Heart left ventricle (tissue), 16 donors: ENCODE results near the gene SNCG. TPM values are rescaled to one million over a fixed set of nuclear protein-coding genes. Genes with fewer than 3 reads are reported as not detected.

ENCODE experiments used
- ATAC-seq, 4 donors: fragments of 200-7000 bp; cut with Tn5 transposase; one replicate each; pipeline ENCODE4 v1.9.1; 2020 to 2022; ENCODE audit warnings: moderate library complexity in 4 of 4, mild to moderate bottlenecking in 3 of 4, moderate number of reproducible peaks in 1 of 4
- DNase-seq, 5 donors: peaks; one replicate each; pipeline ENCODE4 v3.0.0-alpha.2; 2020
- H3K27ac ChIP-seq, 12 donors: fragments of 200-600 bp; sonication (generic) in 4 of 12; one replicate each; pipeline versions ENCODE4 v1.5.0 to v1.8.0; 2016 to 2022; ENCODE audit warnings: mild to moderate bottlenecking in 2 of 12
- H3K27me3 ChIP-seq, 9 donors: fragments of 200-600 bp; sonication (generic) in 2 of 9; one replicate each; pipeline versions ENCODE4 v1.5.1 to v1.8.0; 2016 to 2022; ENCODE audit warnings: mild to moderate bottlenecking in 3 of 9
- H3K36me3 ChIP-seq, 9 donors: fragments of 200-600 bp; sonication (generic) in 2 of 9; one replicate each; pipeline versions ENCODE4 v1.5.0 to v1.8.0; 2018 to 2022; ENCODE audit warnings: mild to moderate bottlenecking in 2 of 9
- H3K4me1 ChIP-seq, 12 donors: fragments of 200-600 bp; sonication (generic) in 4 of 12; one replicate each; pipeline versions ENCODE4 v1.5.0 to v1.8.0; 2016 to 2022; ENCODE audit warnings: mild to moderate bottlenecking in 3 of 12
- H3K4me3 ChIP-seq, 12 donors: fragments of 200-600 bp; sonication (generic) in 4 of 12; one replicate each; pipeline versions ENCODE4 v1.5.0 to v1.8.0; 2017 to 2022; ENCODE audit warnings: mild to moderate bottlenecking in 9 of 12, moderate library complexity in 4 of 12
- H3K9me3 ChIP-seq, 12 donors: fragments of 200-600 bp; sonication (generic) in 4 of 12; one replicate each; pipeline versions ENCODE4 v1.5.0 to v1.8.0; 2016 to 2022; ENCODE audit warnings: mild to moderate bottlenecking in 1 of 12
- POLR2A ChIP-seq, 2 donors: fragments of 450-650 bp; IDR thresholded peaks; one replicate each; pipeline ENCODE4 v1.6.1; 2017; ENCODE audit warnings: antibody characterized with exemption in 2 of 2, mild to moderate bottlenecking in 2 of 2, moderate library complexity in 2 of 2
- WGBS, 4 donors: extraction: QIAGEN DNeasy Blood & Tissue Kit in 2 of 4; methylation state at CpG; one replicate each; pipeline versions ENCODE4 v1.1.5 to v1.1.7; 2013 to 2018; 5-methylcytosine and 5-hydroxymethylcytosine counted together
- intact Hi-C, 10 donors: fragments of 100-400 bp; cut with DNase I; formaldehyde crosslinking; loops; one replicate each; pipeline versions ENCODE4 v1.11.1 to v1.14.2; 2022
- polyA plus RNA-seq, 2 donors: library from polyadenylated mRNA; stranded (reverse); fragments of 200-250 nt; gene quantifications; one replicate each; pipeline ENCODE4 v1.2.3, GENCODE V29; 2013
- total RNA-seq, 9 donors: library from RNA; depleted of rRNA in 2 of 9; stranded (reverse); fragments of >200 nt in 2 of 9; fragmentation: NEBNext Ultra II Directional in 3 of 9; extraction: Animal tissue kit (Norgen Biotek cat#: 25700) in 3 of 9; gene quantifications; one replicate each; pipeline versions ENCODE4 v1.1.0 to v1.2.4, GENCODE V29; 2016 to 2023
- TF ChIP-seq, protein P1 (sequence below), 12 donors: fragments of 200-600 bp; sonication (generic) in 4 of 12; IDR thresholded peaks; one replicate each; pipeline versions ENCODE4 v1.5.0 to v1.8.0; 2018 to 2022; ENCODE audit warnings: antibody characterized with exemption in 12 of 12, mild to moderate bottlenecking in 5 of 12
- donor health status: ischemic (EF 13 %, LVEDD 7.1; RV severe dilation, severe dysfunction).
- donor health status: healthy with polysubstance abuse.
- donor health status: DM: no; HTN: yes; CAD: no.
- donor health status: DM: no; HTN: no; CAD: no.
- donor health status: ischemic (EF 25% LVEDD 6.9; RV normal size, moderate dysfunction).
- donor health status: ischemic (EF 25% LVEDD 5.7; RV mildly dilated, moderate dysfunction).
- donor health status: healthy.
- donor health status: DM: yes; HTN: yes; CAD: no.
- donor health status: ischemic (EF 35%, LVEDD 5.7; RV mildly dilated, moderate dysfunction).
- donor health status: nonischemic (EF 11% LVEDD 7.7; RV severe dilation, severe dysfunction).
- donor health status: DM: yes; HTN: yes; CAD: no.
- donor health status: PGD.
- donor health status: ischemic (EF 29% LVEDD 5.4; RV normal size, mild dysfunction).
- donor health status: nonischemic (EF 23%, LVEDD 6.1; RV moderate dilation, normal function).

SNCG gene
- total and polyA plus RNA-seq, 11 donors = 8.2 to 44.7 (median 18.5) TPM

DNA sequence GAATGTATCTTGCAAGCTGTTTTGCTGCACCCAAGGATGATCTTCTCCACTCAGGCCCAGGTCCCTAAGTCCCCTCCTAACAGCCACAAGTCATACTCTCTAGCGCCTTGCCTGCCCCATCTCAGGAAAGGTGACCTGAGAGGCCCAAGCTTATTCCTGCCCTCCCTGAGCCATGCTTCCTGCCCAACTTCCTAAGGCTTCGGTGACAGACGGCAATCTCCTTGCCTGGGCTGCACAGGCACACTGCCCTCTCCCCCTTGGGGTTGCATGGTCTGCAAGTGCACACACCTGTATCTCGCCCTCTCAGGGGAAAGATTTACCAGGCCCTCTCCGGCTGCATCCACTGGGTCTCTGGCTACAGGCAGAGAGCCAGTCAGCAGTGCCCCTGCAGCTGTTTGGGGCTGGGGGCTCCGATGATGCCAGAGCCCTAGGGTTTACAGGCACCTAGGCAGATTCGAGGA is 9.1 kb downstream of the SNCG start:
- TF ChIP-seq POLR2A (IDR thresholded peaks at IDR 0.05) = no peak
- TF ChIP-seq, protein P1, sequence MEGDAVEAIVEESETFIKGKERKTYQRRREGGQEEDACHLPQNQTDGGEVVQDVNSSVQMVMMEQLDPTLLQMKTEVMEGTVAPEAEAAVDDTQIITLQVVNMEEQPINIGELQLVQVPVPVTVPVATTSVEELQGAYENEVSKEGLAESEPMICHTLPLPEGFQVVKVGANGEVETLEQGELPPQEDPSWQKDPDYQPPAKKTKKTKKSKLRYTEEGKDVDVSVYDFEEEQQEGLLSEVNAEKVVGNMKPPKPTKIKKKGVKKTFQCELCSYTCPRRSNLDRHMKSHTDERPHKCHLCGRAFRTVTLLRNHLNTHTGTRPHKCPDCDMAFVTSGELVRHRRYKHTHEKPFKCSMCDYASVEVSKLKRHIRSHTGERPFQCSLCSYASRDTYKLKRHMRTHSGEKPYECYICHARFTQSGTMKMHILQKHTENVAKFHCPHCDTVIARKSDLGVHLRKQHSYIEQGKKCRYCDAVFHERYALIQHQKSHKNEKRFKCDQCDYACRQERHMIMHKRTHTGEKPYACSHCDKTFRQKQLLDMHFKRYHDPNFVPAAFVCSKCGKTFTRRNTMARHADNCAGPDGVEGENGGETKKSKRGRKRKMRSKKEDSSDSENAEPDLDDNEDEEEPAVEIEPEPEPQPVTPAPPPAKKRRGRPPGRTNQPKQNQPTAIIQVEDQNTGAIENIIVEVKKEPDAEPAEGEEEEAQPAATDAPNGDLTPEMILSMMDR (IDR thresholded peaks at IDR 0.05) = peak in 1 of 12 donors; percentile 2
- no peak for ATAC-seq
- Histone ChIP-seq H3K9me3 (no peaks in the 10 kb centered on the region), H3K27ac (peak overlapping the region in 10 of 12 donors; percentile 77 to 98 (median 92)), H3K27me3 (peaks cover 0 to 11% (median 0%) of the 10 kb centered on the region in 9 donors), H3K4me3 (peak overlapping the region in 9 of 12 donors; percentile 54 to 84 (median 69)), H3K4me1 (peaks cover 7 to 73% (median 47%) of the 10 kb centered on the region in 12 donors), H3K36me3 (no peaks in the 10 kb centered on the region)
- WGBS, 4 donors = 57 to 83% (median 74%) methylated on average over 6 to 7 of the region's 7 CpGs
- intact Hi-C loops = loop anchor here in 1 of 10 donors (2.0 kb wide), 1 partner anchor 29 kb away; no protein-coding TSS in a partner anchor
- DNase-seq = peak in 2 of 5 donors; percentile 19 to 54

DNA sequence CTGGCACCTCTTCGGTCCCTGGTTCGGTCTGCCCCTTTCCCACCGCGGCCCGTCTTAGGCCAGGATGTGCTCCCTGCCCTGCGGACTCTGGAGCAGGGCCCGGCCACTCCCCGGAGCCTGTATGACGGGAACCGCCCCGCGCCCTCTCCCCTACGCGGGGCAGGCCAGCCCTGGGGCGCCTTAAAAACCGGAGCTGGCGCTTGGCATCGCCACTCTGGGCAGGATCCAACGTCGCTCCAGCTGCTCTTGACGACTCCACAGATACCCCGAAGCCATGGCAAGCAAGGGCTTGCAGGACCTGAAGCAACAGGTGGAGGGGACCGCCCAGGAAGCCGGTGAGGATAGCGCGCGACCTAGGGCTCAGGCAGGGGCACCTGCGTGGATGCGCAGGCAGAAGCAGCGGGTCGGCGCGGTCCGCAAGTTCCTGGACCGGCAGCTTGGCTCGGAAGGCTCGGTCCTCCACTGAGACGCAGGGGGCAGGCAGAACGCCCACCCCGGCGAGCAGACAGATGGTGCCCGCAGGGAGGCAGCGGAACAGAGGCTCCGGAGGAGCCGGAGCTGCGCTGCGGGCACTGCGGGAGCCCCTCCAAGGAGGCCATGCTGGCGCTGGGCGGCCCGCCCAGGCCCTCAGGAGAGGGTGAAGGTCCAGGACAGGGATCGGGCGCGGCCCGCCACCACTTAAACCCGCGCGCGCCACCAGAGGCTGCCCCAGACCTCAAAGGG is 10.0 kb downstream of the SNCG start, which contains the start of gene ADIRF:
ADIRF (plus strand) TSS at position 212 of the 723 bp plus-strand sequence; CDS start at position 275, 63 bp downstream.
- peak within 1 kb of the TSS; percentile 77 to 98 (median 92) for H3K27ac ChIP-seq
- intact Hi-C loops = no loop called here
- H3K36me3 ChIP-seq = no peaks in the 10 kb centered on the region
- ATAC-seq = peak in 3 of 4 donors; percentile 14 to 21 (median 20)
- H3K4me1 ChIP-seq = peaks cover 7 to 73% (median 47%) of the 10 kb centered on the region in 12 donors
- H3K9me3 ChIP-seq = no peaks in the 10 kb centered on the region
- TF ChIP-seq POLR2A (IDR thresholded peaks at IDR 0.05) = peak in 1 of 2 donors; percentile 64
- TF ChIP-seq, protein P1 (IDR thresholded peaks at IDR 0.05) = no peak
- WGBS, 4 donors = 12 to 28% (median 18%) methylated on average over 32 to 59 of the region's 59 CpGs
- DNase-seq = peak; percentile 67 to 82 (median 72)
- peak within 1 kb of the TSS; percentile 54 to 84 (median 65) for H3K4me3 ChIP-seq
- peaks cover 0 to 11% (median 0%) of the 10 kb centered on the region in 9 donors for H3K27me3 ChIP-seq

DNA sequence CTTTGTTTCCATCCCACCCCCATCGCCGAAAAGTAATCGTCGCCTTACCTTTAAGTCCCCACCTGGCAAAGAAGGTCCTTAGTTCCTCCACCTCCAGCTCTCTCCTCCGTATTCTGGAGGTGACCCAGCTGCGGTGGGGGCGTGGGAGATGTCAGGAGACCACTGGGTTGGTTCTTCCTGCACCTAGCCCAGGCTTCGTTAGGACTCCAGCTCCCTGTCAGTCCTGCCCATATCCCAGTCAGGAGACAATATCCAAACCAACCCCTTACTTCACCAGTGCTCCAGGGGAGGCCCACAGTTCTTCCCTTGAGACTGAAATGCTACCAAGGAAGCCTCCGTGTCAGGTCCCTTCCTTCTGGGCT is 10.6 kb downstream of the SNCG start:
- no peak for TF ChIP-seq POLR2A (IDR thresholded peaks at IDR 0.05)
- TF ChIP-seq, protein P1 (IDR thresholded peaks at IDR 0.05) = no peak
- DNase-seq = peak in 1 of 5 donors; percentile 42
- no peak for ATAC-seq
- 51 to 71% (median 62%) methylated on average over 8 to 9 of the region's 9 CpGs for WGBS, 4 donors
- Histone ChIP-seq H3K4me1 (peaks cover 7 to 68% (median 47%) of the 10 kb centered on the region in 12 donors), H3K27ac (peak overlapping the region; percentile 77 to 98 (median 92)), H3K9me3 (no peaks in the 10 kb centered on the region), H3K36me3 (no peaks in the 10 kb centered on the region), H3K27me3 (peaks cover 0 to 11% (median 0%) of the 10 kb centered on the region in 9 donors), H3K4me3 (peak overlapping the region; percentile 54 to 84 (median 65))
- intact Hi-C loops = no loop called here
